HG03159 (cell line): ENCODE results near the gene ZNF778.
"Not testable (repeated sequence)": the region's sequence is repeated elsewhere in the genome, so short reads cannot be mapped to it uniquely, and the experiment has no call there.

Experiments
- ATAC-seq: cut with Tn5 transposase; IDR thresholded peaks from one replicate; pipeline ENCODE4 v1.9.1; 2021; ENCODE audit warnings: mild to moderate bottlenecking, moderate library complexity; ENCODE audit not compliant: unreplicated experiment

The ZNF778 gene

DNA sequence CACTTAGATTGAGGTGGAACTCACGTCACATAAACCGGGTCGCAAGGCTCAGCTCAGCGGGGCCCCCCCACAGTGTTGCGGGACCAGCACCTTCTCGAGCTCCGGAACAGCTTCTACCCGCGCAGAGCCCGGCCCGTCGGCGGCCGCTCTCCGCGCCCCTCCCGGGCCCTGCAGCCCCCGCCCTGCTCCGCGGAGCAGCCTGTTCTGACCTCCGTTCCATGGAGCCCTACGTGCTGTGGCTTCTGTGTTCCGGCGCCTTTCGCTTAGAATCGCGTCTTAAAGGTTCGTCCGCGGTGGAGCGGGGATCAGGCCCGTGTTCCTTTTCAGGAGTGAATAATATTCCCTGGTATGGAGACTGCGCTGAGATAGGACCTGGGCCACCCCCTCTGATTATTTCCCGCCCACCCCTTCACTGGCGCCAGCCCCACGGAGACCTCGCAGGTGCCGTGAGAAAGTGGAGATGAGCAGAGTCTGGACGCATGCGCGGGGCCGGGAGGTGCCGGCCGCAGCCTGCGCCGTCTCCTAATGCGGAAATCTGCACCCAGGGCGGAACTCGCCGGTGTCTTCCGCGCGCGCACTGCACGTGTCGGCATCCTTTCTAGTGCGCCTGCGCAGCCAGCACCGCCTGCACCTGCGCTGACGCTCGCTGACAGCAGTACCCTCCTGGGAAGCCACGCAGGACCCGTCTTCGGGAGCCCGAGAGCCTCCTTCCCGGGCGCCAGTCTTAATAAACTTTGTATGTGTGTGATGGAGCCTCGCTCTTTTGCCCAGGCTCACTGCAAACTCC is 30.9 kb downstream of the ZNF778 start:
- ATAC-seq, result no peak

DNA sequence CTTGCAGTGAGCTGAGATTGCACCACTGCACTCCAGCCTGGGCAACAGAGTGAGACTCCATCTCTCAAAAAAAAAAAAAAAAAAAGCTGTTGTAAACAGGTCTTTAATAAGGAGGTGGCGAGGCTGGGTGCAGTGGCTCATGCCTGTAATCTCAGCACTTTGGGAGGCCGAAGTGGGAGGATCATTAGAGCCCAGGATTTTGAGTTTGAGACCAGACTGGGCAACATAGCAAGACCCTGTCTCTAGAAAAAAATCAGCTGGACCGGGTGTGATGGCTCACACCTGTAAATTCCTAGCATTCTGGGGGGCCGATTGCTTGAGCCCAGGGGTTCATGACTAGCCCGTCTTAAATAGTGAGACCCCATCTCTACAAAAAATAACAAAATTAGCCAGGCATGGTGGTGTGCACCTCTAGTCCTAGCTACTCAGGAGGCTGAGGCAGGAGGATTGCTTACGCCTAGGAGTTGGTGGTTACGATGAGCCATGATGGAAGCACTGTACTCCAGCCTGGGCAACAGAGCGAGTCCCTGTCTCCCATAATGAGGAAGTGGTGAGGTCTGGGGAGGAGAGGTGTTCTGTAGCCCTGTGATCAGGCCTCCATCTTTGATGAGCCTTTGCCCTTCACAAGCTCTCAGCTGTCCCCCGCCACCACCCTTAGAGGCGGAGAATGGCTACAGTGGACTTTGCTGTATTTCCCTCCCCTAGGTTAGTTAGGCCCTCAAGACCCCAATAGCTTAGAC is 36.2 kb downstream of the ZNF778 start:
- no peak for ATAC-seq

DNA sequence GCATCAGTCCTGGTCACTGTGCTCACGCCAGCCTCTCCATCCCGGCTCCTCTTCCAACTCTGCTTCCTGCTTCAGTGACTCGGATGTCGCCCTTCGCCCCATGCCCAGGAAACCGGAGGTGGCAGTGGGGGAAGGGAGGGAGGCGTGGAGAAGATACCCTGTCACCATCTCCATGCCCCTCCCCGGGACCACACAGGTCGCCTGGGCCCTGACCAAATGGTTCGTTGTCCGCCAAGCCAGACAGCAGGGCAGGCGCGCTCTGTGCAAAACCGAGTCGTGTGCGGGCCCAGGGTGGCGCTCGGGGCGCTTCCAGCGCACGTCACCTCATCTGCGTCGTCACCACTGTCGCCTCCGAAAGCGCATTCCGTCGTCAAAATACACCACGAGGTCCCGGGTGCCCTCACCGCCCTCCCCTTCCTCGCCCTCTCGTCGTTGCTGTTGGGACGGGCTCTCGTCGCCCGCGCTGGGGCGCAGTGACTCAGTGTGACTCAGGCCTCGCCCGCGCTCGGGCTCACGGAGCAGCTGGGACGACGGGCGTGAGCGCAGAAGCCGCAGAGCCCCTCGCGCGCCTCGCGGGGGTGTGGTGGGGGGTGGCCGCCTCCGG is 39.2 kb downstream of the ZNF778 start:
- ATAC-seq, result no peak

DNA sequence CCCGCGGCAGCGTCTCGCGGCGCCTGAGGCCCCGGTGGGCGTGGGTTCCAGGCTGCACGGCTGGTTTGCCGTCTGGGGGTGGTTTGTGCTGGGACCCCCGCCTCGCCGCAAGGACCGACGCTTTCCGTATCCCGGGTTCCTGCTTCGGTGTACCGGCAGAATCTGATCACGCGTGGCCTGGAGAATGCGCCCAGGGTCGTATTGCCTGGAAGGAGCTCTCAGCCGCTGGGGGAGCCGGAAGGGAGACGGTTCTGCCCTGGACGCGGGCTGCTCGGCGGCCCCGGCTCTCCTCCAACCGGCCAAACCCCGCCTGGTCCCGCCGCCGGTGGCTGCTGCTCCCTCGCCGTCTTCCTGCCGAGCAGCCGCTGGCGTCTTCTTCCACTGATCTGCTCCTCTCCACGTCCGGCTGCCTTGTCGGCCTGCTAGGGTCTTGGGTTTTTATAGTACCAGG is 39.8 kb downstream of the ZNF778 start:
- no peak for ATAC-seq

DNA sequence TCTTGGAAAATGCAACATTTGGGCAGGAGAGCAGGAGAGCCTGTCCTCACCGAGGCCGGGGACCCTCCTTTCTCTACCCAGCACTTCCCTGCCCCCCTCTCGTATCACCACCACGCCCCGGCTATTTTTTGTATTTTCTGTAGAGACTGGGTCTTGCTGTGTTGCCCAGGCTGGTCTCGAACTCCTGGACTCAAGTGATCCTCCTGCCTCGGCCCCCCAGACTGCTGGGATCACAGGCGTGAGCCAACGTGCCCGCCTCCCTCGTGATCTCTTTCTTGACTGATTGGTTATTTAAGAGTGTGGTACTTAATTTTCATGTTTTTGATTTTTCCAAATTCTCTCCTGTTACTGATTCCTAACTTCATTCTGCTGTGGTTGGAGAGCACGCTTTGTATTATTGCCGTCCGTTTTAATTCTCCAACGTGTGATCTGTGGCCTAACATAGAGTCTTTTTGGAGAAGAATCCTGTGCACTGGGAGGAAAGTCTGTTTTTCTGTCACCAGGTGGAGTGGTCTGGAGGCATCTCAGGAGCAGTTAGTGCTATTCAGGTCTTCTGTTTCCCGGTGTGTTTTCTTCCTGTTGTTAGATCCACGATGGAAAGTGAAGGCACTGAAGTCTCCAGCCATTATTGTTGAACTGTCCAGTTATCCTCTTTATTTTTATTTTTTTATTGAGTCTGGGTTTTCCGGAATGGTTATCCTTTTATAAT is 40.4 kb downstream of the ZNF778 start:
- no peak for ATAC-seq

DNA sequence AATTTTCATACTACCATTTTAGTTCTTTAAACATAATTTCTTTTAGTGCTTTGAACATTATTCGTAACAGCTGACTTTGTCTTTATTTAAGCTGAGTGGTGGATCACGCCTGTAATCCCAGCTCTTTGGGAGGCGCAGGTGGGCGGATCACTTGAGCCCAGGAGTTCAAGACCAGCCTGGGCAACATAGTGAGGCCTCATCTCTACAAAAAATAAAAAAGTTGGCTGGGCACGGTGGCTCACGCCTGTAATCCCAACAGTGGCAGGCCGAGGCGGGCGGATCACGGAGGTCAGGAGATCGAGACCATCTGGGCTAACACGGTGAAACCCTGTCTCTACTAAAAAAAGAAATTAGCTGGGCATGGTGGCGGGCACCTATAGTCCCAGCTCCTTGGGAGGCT is 42.4 kb downstream of the ZNF778 start:
- not testable (repeated sequence) for ATAC-seq

DNA sequence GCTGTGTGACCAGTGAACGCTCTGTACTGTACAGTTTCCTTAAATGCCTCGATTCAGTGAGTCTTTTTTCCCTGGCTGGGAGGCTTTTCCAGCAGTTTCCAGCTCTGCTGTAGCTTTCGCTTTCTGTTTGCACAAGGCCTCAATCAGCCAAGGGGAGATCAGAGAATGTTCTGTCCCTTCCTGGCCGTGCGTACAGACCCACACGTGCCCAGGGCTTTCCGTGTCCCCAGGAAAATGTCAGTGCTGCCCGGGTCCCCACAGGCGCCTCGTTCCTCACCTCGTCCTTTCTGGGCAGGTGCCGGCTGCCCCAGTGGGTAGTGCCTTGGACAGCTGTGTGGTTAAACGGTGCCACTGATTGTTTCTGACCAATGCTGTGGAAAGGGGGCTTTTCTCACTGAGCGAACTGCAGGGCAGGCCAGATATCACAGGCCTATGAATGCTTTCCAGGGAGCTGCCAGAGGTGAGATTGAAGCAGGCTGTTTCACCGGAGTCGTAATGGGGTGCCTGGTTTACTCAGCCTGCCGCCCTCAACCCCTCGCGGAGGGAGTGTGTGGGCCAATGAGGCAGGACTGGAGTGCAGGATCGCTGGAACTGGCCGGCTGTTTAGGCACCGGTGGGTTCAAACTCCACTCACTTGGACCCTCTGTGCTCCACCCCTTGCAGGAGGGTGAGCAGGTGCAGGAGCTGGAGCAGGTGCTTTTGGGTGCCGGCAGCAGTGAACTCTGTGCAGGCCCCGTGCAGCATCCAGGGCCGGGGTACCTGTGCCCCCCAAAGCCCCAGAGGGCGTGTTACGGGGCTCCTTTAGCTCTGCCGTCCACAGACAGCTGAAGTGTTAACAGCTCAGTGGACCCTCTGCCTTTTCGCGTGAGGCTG is 44.4 kb downstream of the ZNF778 start:
- no peak for ATAC-seq

DNA sequence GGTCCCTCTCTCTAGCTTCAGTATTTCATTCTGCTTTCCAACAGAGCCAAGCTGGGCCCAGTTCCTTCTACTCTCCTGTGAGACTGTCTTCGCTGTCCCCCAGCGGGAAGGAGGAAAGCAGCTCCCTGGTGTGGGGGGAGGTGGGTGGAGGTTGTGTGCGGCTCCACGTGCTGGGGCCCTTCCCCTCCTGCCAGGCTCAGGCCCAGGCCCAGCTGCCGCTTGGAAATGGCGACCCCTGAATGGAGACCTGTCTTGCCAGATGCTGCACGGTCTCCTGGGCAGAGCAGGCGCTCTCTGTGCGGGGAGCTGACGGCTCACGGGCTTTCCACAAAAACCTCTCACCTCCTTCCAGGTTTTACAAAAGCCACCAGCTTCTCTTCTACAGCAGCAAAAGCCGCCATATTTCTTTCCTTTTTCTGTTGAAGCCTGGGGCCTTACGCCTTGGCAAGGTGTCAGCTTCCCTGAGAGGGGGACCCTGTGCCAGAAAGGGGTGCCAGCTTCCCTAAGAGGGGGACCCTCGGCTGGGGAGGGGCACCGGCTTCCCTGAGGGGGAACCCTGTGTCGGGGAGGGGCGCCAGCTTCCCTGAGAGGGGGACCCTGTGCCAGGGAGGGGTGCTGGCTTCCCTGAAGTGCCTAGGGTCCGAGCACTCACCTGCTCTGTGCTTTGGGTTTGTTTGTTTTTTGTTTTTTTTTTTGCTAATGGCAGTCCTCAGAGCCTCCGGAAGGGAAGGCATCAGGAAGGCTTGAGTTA is 47.5 kb downstream of the ZNF778 start:
- no peak for ATAC-seq

DNA sequence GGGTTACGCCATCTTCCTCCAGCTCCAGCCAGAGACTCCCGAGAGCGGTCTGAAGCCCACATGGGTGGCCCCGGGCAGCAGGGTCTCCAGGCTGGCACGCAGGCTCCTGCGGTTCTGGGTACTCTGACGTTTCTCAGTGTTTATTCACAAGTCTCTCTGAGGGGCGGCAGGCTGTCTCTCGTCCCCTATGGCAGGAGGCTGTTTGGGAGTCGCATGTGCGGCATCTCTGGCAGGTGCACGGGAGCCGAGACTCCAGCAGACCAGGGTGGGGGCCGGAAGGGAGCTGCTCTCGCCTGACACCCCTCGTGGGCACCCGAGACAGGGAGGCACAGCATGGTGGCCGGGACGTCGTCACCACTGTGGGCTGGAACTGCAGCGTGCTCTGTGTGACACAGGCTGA is 48.1 kb downstream of the ZNF778 start:
- ATAC-seq, result no peak

DNA sequence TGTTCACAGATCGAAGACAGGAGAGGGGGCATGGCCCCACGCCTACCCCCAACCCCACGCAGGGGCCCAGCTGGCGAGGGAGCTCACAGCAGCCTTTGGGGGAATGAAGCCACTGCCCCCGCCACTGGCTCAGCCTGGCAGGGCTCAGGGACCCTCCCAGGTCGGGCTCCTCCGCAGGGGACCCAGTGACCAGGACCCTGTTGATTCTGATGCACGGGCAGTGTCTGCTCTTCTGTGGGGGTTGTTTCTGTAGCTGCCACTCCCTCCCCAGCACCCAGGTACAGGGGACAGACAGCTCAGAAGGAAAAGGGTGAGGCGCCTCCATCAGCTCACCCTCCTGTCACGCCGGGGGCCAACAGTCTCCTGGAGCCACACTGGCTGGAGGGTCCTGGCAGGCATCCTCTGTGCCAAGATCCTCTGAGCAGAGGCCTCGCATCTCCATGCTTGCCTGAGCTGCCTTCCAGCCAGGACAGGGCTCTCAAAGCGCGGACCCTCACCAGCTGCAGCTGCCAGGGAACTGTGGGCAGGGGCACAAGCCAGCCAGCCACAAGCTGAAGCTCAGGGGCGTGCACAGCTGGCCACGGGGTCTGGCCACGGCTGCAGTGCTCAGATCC is 49.1 kb downstream of the ZNF778 start:
- ATAC-seq, result no peak

DNA sequence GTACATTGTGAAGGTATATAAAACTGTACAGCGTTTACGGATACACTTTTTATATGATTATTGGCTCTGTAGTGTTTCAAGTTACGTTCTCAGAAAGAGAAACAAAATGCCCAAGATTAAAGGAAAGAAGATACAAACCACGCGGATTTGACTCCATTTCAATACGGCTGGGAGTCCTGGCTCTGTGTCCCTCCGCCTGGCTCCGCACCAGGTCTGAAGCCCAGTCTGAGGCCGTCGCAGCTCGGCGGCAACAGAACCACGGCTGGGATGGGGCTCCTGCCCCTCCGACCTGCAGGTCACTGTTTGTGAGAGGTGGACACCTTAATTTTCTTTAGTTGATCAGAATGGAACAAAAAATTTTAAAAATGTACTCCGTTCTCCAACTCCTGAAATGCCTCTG is 50.2 kb downstream of the ZNF778 start:
- not testable (repeated sequence) for ATAC-seq

DNA sequence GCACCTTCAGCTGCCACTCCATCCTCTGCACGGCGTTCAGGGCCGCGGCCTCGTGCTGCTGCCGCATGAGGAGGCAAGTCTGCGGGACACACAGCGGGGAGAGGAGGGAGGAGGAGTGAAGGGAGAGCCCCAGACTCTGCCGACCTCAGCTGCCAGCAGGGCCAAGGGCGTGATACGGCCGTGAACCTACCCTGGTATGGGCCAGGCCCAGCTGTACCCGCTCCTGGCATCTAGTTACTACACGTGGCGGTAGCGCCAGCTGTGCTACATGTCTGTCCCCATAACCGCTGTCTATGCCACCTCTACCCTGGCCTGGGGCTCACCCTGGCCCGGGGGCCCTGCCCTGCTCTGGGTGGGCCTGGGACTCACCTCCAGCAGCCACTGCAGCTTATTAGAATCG is 51.1 kb downstream of the ZNF778 start:
- no peak for ATAC-seq

DNA sequence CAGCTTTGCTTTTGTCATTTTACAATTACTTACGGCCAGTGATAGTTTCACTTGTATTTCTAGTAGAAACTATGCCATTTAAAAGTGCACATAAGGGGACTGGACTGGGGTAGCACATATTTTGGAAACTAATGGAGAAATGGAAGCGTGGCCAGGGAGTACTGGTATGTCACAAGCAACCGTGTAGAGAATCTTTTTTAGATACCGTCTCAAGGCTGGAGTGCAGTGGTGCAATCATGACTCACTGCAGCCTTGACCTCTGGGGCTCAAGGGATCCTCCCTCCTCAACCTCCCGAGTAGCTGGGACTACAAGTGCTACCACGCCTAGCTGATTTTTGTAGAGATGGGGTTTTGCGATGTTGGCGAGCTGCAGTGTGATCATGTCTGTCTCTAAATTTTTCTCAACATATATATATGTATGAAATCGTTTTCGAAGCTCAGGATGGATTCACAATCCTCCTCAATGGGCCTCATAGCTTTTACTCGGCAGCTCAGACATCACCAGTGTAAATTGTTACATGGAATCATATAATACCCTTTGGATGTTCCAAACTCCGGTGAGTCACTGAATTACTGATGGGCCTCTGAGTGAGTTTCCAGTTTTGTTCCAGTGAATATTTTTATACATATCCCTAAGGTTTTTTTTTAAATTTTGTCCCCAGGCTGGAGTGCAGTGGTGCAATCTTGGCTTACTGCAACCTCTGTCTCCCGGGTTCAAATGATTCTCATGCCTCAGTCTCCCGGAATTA is 51.7 kb downstream of the ZNF778 start:
- ATAC-seq, result no peak

DNA sequence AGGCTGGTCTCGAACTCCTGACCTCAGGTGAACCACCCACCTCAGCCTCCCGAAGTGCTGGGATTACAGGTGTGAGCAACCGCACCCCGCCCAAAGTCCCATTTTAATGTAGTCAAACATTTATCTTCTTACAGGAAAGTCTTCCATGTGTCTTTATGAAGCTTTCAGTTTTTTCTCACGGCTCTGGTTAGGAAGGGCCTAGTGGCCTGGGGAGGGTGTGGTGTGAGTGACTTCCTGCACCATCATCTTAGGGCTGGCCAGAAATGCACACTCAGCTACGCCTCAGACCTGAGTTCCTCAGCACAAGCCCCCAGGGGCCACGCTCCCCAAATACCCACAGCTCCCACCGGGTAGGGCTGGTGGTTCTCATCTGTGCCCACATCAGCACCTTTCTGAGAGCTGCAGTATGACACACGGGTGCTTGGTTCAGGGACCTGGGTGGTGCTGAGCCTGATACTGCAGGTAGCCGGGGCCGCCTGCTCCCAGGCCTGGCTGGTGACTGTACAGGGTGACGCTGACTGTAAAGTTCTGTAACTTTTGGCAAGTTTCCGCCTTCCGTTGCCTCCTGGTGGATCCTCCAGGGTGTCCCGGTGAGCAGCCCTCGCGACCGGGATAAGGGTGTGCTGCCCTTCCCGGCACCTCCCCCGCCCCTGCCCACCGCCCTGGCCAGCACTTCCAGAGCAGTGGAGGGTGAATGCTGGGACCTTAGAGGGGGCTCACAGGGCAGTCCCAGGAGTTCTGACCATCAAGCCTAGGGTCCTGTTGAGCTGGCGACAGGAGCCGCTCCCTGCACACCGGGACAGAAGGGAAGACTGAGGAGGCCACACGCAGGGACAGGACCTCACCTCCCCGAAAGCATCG is 52.5 kb downstream of the ZNF778 start:
- no peak for ATAC-seq

DNA sequence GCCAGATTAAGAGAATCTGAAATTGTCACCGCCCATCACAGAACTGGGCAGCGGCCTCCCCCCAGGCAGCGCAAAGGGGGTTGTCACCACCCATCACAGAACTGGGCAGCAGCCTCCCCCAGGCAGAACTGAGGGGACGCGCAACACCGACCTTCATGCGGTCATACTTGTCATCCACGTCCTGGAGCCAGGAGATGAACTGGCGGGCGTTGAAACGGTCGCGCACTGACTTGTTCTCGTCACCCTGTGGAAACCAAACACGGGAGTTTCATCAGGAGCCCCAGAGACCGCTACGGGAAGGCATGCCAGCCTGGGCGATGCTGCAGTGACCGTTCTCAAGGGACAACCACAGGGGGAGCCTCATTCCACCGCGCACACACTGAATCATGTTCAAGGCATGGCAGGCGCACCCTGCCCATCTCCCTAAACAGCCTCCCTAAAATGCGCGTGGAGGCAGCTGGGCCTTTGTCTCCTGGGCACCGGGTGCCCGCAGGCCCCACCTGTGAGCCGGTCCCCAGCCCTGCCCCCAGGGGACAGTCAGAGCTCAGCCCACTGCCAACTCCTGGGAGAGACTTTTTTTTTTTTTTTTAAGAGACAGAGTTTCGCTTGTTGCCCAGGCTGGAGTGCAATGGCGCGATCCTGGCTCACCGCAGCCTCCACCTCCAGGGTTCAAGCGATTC is 53.3 kb downstream of the ZNF778 start:
- ATAC-seq, result no peak

DNA sequence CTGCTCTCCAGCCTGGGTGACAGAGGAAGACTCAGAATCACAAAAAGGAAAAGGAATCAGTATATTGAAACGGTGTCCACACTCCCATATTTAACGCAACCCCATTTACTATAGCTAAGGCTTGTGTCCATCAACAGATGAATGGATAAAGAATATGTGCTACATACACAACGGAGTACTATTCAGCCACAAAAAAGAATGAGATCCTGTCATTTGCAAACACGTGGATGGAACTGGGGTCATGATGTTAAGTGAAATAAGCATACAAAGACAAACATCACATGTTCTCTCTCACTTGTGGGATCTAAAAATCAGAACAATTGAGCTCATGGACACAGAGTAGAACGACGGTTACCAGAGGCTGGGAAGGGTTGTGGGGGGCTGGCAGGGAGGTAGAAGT is 55.1 kb downstream of the ZNF778 start:
- ATAC-seq, result no peak
